GF-D8 (cell line): ENCODE data around the gene DNAL4.
"Not testable (repeated sequence)": the region's sequence is repeated elsewhere in the genome, so short reads cannot be mapped to it uniquely, and the experiment has no call there.

Experiments
- DNase-seq: peaks from one replicate; lab custom pipeline; 2025; lab: John Stamatoyannopoulos, UW

DNAL4 gene

DNA sequence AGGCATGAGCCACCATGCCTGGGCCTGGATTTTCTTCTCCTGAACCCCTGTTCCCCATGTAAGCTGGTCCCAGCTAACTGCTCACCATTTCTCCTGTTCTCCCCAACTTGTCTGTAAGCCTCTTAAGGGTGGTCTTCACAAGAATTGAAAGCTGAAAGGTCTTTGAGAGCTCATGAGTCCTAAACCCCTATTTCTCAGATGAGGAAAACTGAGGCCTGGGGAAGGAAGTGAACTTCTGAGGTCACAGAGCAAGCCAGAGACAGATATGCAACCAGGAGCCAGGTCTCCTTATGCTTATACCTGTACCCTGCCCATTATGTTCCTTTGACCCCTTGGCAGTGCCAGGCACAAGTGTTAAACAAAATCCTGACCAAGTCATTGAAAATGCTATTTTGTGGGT, 33.6 kb upstream of the DNAL4 start:
- DNase-seq: no peak

DNA sequence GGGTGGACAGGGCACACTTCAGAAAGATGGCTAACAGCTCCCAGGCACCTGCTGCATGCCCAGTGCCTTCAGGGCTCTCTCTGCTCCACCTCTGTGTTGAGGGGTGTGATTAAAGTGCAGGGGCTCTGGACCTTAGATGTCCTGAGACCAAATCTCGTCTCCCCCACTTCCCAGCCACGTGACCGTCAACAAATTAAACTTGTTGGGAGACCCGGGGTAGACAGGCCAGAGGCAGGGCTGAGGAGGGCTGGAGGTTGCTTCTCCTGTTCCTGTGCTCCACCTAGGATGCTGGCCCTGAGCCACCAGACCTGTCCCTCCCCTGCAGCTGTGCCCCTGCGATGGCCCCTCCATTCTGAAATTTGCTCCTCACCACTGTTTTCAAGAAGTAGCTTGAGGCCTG, 32.9 kb upstream of the DNAL4 start:
- no peak for DNase-seq

DNA sequence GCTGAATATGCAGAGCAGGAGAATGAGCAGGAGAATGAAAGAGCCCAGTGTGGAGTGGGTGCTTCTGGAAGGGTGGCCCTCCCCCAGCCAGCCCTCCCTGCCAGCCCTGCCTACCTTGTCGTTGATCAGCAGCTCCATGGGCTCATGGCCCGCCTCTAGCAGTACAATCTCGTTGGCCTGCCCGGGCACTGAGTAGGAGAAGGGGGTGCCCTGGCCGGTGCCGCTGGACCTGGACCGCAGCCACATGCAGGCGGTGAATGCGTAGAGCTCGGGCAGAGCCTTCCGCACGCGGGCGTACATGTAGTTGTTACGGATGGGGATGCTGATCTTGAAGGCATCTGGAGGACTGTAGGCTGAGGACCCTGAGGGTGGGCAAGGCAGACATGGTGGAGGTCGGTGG, 32.4 kb upstream of the DNAL4 start:
- no peak for DNase-seq

DNA sequence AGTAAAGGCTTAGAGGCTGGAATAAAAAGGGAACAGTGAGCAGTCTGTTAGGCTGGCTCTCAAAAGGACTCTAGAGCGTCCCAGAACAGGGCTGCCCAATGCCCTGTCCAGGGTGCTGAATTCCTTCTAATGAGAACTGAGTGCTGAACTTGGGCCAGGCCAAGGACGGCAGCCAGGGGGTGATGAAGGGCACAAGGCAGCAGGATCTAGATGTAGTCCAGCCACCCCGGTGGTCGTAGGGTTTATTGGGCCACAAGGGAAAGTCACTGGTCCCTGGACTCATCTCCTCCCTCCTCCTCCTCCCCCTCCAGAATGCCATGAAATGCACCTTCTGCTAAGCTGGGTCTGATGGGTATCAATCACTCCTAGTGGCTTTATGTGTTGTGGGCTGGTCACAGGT, 30.6 kb upstream of the DNAL4 start:
- DNase-seq: no peak

DNA sequence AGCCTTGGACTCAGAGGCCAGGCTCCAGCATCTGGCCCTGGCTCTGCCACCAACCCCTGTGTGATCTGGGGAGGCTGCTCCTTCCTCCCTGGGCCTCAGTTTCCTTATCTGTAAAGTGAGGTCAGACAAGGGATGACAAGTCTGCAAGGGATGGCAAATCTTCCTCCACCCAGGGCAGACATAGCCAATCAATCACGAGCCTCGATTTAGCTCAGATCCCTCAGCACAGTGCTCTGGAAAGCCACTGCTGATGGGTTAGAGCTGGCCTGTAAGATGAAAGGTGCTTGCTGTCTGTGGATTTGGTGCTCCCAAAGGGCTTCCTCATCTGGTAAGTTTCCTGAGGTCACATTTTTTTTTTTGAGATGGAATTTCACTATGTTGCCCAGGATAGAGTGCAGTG, 29.7 kb upstream of the DNAL4 start:
- DNase-seq: no peak

DNA sequence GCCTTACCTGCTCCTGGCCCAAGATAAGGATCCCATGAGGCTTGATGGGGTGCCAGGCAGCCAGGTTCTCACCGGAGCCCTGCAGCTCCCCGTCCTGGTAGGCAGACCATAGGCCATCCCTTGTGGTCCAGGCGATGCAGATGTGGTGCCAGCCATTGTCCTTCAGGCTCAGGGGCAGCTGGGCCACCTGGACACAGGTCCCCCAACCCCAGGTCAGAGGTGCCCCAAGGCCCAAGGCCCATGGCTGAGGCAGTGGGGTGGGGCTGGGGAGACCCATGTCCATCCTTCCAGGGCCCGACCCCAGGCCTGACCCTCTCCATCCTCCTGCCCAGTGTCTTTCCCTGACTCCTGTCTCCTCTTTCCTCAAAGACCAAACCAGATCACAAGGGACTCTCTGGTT, 29.1 kb upstream of the DNAL4 start:
- no peak for DNase-seq

DNA sequence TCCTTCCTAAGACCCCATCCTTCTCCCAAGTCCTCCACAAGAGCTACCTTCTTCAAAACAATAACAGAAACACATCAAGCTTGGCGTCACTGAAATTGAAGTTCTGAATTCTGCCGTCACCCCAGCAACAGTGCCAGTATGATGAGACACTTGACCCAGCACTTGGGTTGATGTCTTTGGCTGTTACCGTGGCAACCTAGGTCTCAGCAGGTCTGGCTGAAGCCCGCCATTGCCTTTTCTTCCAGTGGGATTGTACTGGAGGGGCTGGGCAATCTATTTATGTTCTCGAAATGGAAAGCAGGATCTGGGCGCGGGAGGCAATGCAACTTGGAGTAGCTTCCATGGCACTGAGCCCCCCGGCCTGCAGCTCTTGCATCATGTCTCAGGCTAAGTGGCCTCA, 26.1 kb upstream of the DNAL4 start:
- no peak for DNase-seq

DNA sequence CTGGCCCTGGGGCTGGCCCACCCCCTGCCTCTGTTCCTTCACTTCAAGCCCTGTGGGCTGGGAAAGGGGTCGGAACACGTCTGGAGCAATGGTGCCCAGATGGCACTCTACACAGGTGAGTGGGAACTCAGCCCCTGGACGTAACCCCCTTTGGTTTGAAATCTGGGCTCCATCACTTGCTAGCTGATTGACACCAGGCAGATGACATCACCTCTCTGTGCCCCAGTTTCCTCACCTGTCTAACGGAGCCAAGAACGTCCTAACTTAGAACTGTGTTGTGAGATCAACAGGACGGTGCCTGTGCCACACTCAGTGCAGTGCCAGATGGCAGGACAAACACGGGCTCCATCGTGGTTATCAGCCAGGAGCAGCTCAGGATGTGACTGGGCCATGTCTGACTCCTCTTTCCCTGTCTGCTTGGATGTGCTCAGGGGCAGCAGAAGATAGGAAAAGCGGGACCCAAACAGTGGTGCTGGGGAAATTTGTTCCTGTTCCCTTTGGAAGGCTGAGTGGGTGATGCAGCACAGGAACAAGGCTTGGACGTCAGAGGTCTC, 25.5 kb upstream of the DNAL4 start:
- DNase-seq: no peak

DNA sequence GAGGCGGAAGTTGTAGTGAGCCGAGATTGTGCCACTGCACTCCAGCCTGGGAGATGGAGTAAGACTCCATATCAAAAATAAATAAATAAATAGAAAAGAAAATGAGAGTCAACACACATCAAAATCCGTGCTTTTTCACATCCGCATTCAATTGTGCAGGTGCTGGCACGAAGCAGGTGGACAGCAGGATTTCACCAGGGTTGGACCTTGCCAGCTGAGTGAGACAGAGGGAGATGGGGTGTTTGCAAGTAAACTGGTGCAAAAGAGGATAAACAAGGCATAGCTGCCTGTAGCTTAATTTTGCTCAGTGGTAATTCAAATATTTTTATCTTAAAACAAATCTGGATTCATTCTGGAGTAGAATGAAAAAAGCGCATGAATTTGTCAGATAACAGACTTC, 23.3 kb upstream of the DNAL4 start:
- no peak for DNase-seq

DNA sequence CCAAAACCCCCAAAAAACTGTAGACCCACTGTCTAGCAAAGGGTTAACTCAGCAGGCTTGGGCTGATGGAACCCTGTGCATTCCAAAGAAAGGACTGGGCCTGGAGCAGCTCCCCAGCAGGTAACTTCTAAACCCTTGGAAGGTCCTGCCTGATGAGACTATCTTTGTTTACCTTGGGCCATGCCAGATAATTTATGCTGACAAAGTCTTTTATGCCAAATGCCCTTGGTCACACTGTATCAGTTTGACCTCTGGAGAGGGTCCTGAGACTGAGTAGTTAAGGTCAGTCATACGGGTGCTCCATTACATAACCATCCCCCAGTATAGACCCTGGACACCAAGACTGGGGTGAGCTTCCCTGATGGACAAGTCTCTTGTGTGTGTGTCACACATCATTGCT, 21.9 kb upstream of the DNAL4 start:
- no peak for DNase-seq

DNA sequence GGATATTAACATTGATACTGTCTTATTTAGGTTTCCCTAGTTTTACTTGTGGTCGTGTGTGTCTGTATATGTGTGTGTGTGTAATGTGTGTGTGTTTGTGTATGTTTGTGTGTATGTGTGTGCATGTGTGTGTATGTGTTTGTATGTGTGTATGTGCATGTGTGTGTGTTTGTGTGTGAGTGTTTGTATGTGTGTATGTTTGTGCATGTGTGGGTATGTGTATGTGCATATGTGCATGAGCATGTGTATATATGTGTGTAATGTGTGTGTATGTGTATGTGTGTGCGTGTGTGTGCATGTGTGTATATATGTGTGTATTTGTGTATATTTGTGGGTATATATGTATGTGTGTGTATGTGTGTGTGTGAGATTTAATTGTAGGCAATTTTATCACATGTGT, 17.3 kb upstream of the DNAL4 start:
- DNase-seq: no peak

DNA sequence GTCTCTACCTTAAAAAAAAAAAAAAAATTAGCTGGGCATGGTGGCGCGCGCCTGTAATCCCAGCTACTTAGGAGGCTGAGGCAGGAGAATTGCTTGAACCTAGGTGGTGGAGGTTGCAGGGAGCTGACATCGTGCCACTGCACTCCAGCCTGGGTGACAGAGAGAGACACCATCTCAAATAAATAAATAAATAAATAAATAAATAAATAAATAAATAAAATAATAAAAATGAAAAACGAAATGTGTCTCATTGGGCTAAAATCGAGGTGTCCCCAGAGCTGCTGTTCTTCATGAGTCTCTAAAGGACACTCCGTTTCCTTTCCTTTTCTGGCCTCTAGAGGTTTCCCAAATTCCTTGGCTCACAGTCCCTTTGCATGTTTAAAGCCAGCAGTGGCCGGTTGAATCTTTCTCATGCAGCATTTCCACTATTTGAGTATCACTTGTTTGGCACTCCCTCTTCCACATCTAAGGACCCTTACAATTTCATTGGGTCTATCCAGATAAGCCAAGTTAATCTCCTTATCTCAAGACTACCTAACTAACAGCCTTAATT, 11.2 kb upstream of the DNAL4 start:
- not testable (repeated sequence) for DNase-seq

DNA sequence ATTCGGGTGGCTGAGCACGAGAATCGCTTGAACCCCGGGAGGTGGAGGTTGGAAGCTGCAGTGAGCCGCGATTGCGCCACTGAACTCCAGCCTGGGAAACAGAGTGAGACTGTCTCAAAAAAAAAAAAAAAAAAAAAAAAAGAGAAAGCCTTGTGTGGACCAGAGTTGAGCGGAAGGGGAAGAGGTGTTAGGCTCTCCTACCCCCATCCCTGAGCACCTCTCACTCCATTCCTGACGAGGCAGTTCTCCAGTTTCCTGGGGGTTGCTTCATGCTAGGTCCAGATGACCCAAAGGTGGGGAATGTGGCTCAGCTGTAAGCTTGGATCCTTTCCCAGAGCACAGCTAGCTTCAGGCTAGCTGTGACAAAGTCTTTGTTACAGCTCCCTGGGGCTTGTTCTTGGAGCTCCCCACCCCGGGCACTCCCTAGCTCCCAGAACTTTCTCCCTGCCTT, 8.8 kb upstream of the DNAL4 start:
- no peak for DNase-seq

DNA sequence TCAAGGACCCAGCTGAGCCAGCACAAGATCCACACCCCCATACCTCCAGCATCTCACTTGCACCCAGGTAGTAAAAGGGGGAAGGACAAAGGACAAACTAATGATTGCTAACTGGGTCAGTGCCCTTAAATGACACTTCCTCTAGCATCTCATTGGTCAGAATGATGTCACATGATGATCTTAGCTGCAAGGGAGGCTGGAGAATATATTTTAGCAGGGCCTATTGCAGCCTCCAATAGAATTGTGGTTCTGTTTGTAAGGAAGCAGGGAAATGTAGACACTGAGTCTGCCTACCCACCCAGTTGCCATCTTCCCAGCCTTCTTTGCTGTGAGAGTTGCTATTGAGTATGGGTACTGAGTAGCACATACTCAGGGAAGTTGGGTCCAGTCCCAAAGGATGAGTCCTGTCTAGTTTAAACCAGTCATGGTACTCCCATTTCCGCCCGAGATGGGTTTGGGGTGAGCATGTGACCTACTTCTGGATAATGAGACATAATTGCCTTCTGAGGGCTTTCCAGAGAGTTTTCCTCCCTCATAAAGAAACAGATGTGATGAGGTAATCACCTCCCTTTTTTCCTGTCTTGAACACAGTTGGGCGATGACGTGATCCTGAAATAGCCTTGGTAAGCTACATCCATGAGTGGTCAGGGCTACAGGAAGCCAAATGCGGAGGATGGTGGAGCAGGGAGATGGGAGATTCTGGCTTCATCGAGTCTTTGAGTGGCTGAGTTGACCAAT, 5.5 kb upstream of the DNAL4 start:
- no peak for DNase-seq

DNA sequence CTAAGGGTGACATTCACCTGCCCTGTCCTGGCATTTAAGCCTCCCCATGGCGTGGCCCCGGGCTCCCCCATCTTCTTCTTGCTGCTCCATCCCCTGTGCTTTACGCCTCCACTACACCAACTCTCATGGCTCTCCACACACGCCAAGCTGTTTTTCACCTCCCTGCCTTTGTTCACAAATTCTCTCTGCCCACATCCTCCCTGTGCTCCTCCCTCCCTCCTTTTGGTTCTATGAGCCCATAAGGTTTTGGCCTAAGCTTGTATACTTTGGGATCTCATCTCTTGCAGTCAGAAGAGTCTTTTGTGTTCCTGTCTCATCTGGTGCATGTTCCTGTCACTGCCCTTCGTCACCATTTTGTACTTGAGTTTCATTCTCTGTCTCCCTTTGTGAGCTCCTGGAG, 4.6 kb upstream of the DNAL4 start:
- no peak for DNase-seq

DNA sequence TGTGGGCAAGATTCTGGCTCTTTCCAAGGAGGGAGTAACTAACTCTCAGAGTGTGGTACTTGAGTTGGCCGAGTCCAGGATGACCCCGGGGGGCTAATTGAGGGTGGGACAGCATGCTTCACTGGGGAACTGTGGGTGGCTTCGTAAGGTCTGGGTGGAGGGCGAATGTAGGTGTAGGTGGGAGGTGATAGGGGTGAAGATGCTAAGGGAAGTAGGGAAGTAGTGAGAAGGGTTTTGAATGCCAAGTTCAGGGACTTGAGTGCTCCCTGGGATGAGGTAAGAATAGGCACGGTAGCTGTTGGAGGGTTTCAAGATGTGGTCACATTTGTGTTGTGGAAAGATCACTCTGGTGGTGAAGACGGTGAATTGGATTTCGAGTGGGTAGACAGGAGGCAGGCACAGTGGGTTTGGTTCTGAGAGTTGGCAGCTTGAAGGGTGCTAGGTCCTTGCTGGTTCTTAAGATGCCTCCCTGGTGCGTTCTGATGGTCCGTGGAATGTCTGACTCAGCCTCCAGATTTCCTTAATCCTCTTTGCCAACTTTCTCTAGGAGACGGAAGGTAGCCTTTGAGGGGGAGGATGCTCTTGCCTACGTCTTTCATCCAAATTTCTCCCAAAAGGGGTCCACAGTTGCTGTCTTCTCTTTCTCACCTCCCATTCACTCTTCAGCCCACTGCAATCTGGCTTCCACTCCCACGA, 2.5 kb upstream of the DNAL4 start:
- no peak for DNase-seq

DNA sequence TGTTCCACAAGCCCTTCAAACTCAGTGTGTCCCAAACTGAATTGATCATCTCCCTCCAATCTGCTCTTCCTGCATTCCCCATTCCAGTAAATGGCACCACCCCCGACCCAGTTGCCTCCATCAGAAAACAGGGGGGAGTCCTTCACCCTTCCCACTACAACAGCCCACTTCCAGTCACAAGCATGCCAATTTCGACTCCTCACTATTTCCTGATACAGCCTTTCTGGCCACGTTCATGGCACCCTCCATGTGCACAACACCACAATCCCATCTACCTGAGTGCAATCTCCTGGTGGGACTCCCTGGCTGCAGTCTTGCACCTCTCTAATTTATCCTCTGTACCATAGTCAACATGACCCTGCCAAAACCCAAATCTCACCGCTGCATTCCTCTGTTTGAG, 1.6 kb upstream of the DNAL4 start:
- no peak for DNase-seq

DNA sequence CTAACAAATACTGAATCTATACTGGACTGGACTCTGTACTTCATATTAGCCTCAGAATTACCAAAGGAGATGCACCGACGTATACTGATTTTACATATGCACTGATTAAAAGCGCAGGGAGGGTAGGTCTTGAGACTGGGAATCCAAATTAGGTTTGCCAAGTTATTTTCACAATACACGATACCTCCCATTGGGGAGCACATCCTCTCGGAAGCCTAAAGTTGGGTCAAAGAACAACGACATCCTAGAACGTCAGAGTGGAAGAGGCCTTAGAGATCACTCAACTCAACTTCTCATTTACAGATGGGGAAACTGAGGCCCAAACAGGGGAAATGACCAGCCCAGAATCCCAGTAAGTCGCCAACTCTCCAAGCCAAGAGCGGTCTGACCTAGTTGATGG, 626 bp downstream of the DNAL4 start:
- DNase-seq: no peak

DNA sequence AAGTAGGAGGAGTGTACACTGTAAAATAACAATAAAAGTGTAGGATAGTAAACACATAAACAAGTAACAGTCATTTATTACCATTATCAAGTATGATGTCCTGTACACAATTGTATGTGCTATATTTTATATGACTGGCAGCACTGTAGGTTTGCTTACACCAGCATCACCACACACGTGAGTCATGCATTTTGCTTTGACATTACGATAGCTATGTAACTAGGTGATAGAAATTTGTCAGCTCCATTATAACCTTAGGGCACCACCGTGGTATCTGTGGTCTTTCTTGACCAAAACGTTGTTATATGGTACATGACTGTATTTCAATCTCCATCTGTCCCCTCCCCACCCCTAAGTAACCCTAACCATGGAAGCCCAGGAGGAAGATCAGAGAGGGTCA, 1.1 kb downstream of the DNAL4 start:
- no peak for DNase-seq

DNA sequence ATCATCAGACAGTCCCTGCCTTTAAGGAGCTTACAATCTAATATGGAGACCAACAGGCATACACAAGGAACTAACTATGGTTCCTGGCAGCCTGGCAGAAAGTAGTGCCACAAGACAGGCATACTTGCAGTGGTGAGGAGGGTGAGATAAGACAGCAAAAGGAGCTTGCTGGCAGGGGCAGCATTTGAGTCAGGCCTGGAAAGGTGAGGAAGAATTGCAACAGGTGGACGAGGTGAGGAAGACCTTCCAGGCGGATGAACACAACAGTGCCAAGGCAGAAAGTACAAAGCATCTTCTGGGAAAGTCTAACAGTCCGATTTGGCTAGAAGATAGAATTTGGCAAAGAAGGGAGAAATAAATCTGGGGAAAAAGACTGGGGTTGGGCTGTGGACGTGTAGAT, 4.3 kb downstream of the DNAL4 start:
- no peak for DNase-seq

DNA sequence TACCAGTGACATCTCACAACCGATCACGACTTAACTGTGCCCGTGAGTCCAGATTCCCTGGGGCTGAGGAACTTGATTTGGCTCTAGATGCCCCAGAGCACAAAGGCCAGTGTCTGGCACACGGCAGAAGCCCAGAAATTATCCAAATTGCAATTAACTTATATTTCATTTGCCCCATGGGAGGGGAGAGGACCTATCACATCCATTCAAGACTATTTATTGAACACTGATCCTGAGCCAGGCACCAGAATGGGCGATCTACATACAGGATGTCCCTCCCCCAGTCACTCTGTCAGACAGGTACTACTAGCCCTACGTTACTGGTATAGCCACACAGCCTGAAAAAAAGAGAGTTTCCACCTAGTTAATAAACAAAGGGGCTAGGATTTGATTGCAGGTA, 5.1 kb downstream of the DNAL4 start:
- no peak for DNase-seq

DNA sequence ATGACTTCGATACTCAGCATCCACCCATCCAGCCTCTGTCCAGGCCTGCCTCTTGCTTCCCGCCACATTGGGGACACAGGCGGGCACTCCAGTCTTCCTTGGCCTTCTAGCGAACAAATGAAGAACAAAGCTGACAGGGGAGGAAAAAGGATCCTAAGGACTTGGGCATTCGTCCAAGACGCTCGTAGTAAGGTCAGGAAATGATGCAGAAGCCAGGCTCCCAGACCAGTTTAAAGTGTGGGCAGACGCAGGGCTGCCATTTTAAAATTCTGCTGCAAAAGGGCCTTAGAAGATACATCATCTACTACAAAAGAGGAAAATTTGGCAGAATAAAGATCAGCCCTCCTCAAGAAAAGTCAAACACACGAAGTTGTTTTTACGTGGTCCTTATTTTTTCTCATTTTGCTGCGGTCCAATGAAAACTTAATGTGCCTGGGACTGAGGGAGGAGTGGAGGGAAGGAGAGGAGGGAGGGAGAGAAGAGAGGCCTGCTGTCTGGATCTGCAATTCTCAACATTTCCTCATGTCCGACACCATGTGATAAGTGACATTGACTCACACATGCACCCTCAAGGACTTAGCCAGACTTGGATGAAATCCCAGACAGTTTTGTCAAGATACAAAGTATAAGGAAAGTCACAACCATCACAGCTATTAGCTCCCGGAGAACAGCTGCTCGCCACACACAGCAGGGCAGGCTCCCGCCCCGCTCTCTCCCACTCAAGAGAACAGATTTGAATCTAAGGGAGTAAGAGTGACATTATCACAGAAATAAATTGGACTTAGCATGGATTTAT, 5.7 kb downstream of the DNAL4 start:
- DNase-seq: no peak

DNA sequence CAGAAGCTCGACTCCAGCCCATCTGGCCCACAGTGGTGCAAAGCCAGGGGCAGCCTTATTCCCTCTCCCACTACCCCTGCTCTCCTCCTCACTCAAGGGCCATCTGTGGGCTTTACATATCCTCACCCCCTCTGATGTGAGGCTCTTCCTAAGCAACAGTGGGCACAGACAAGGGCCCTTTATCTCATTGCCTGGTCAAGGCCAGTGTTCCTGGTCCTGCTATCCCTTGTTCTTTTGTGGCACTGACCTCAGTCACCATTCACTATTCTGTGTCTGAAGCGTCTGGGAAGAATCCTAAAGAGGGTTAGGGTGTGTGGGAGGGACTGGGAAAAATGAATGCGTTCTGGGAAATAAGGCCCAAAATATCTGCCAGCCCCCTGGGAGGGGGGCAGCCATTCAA, 7.3 kb downstream of the DNAL4 start:
- DNase-seq: no peak
